ENCODE measurements around the gene TET3.

The TET3 gene

GRCh38 chr2:74019516-74019915, 34.8 kb downstream of the TET3 start:
- no peak for TF ChIP-seq CTCF (IDR thresholded peaks at IDR 0.05; ENCODE audit: low read depth, low read length)
- no peak for DNase-seq (ENCODE audit: low read depth, low spot score)
- in situ Hi-C loops (cut with HindIII; ENCODE audit: low sequenced_read_pairs) = no loop called here
- H3K4me3 ChIP-seq (ENCODE audit: low read depth, low read length) = no peak overlapping the region

GRCh38 chr2:74020702-74021406, 36.1 kb downstream of the TET3 start:
- no peak for TF ChIP-seq CTCF (IDR thresholded peaks at IDR 0.05; ENCODE audit: low read depth, low read length)
- no peak for DNase-seq (ENCODE audit: low read depth, low spot score)
- in situ Hi-C loops (cut with HindIII; ENCODE audit: low sequenced_read_pairs) = no loop called here
- H3K4me3 ChIP-seq (ENCODE audit: low read depth, low read length) = no peak overlapping the region

GRCh38 chr2:74021407-74021755, 36.7 kb downstream of the TET3 start:
- no peak for DNase-seq (ENCODE audit: low read depth, low spot score)
- TF ChIP-seq CTCF (IDR thresholded peaks at IDR 0.05; ENCODE audit: low read depth, low read length) = no peak
- in situ Hi-C loops (cut with HindIII; ENCODE audit: low sequenced_read_pairs) = no loop called here

GRCh38 chr2:74024216-74024615, 39.5 kb downstream of the TET3 start:
- in situ Hi-C loops (cut with HindIII; ENCODE audit: low sequenced_read_pairs) = no loop called here
- no peak overlapping the region for H3K4me3 ChIP-seq (ENCODE audit: low read depth, low read length)
- no peak for TF ChIP-seq CTCF (IDR thresholded peaks at IDR 0.05; ENCODE audit: low read depth, low read length)
- DNase-seq (ENCODE audit: low read depth, low spot score) = no peak

More at GRCh38 chr2:74021407-74021755, 36.7 kb downstream of the TET3 start:
- H3K4me3 ChIP-seq (ENCODE audit: low read depth, low read length) = no peak overlapping the region

- no peak for TF ChIP-seq CTCF (IDR thresholded peaks at IDR 0.05; ENCODE audit: low read depth, low read length)
- H3K4me3 ChIP-seq (ENCODE audit: low read depth, low read length) = no peak overlapping the region
- in situ Hi-C loops (cut with HindIII; ENCODE audit: low sequenced_read_pairs) = no loop called here
- DNase-seq (ENCODE audit: low read depth, low spot score) = no peak
Measured at GRCh38 chr2:74025971-74026612, 41.4 kb downstream of the TET3 start.

GRCh38 chr2:74026687-74027241, 42.1 kb downstream of the TET3 start:
- no peak for TF ChIP-seq CTCF (IDR thresholded peaks at IDR 0.05; ENCODE audit: low read depth, low read length)
- no peak overlapping the region for H3K4me3 ChIP-seq (ENCODE audit: low read depth, low read length)
- in situ Hi-C loops (cut with HindIII; ENCODE audit: low sequenced_read_pairs) = no loop called here
- no peak for DNase-seq (ENCODE audit: low read depth, low spot score)

All from astrocyte of the spinal cord (primary cell).